H1 (cell line): ENCODE data around the gene BUD23. TPM values are rescaled to one million over a fixed set of nuclear protein-coding genes. Genes with fewer than 3 reads are reported as not detected.

ENCODE experiments used
- CBX8 ChIP-seq: fragments of 300-800, 300-1000 bp; sonication (generic); IDR thresholded peaks from 2 replicates; pipeline ENCODE4 v1.7.1; 2016; ENCODE audit warnings: low read depth, low read length, borderline replicate concordance
- FOSL1 ChIP-seq: IDR thresholded peaks from 2 replicates; pipeline ENCODE4 v1.6.1; 2011; ENCODE audit warnings: mild to moderate bottlenecking, low read depth, low read length, moderate library complexity; ENCODE audit not compliant: insufficient read depth
- GABPA ChIP-seq: IDR thresholded peaks from 2 replicates; pipeline ENCODE4 v1.6.1; 2011; ENCODE audit warnings: mild to moderate bottlenecking, low read length, moderate library complexity, borderline replicate concordance; ENCODE audit not compliant: insufficient read depth
- GTF2F1 ChIP-seq: IDR thresholded peaks from 2 replicates; pipeline ENCODE4 v1.6.1; 2012; ENCODE audit warnings: low read depth, low read length, improper control_type of control experiment, borderline replicate concordance
- JUND ChIP-seq: IDR thresholded peaks from 2 replicates; pipeline ENCODE4 v1.6.1; 2011; ENCODE audit warnings: mild to moderate bottlenecking, improper control_type of control experiment, low read length
- PHF8 ChIP-seq: fragments of 200-600 bp; sonication (generic); conservative IDR thresholded peaks from 2 replicates; pipeline ENCODE4 v1.7.1; 2012; ENCODE audit warnings: low read depth, mild to moderate bottlenecking, inconsistent platforms, low read length, moderate library complexity
- POU5F1 ChIP-seq: IDR thresholded peaks from 2 replicates; pipeline ENCODE4 v1.6.1; 2011; ENCODE audit warnings: low read depth, mild to moderate bottlenecking, low read length, moderate library complexity
- RAD21 ChIP-seq, 2 experiments: IDR thresholded peaks in 1 of 2; conservative IDR thresholded peaks in 1 of 2; 2 replicates each; pipeline ENCODE4 v1.6.1; 2011; ENCODE audit warnings: low read depth in 2 of 2, low read length in 2 of 2, improper control_type of control experiment in 1 of 2, inconsistent platforms in 1 of 2, mild to moderate bottlenecking in 1 of 2, moderate library complexity in 1 of 2
- SP1 ChIP-seq: IDR thresholded peaks from 2 replicates; pipeline ENCODE4 v1.6.1; 2011; ENCODE audit warnings: low read depth, low read length
- SRF ChIP-seq: IDR thresholded peaks from 2 replicates; pipeline ENCODE4 v1.6.1; 2011; ENCODE audit warnings: mild to moderate bottlenecking, low read depth, low read length, moderate library complexity
- TAF1 ChIP-seq: IDR thresholded peaks from 2 replicates; pipeline ENCODE4 v1.6.1; 2011; ENCODE audit warnings: mild to moderate bottlenecking, low read depth, low read length
- TBP ChIP-seq: IDR thresholded peaks from 2 replicates; pipeline ENCODE4 v1.6.1; 2011; ENCODE audit warnings: low read depth, low read length, improper control_type of control experiment
- TCF12 ChIP-seq: IDR thresholded peaks from 2 replicates; pipeline ENCODE4 v1.6.1; 2011; ENCODE audit warnings: low read depth, mild to moderate bottlenecking, low read length
- ZNF274 ChIP-seq: IDR thresholded peaks from 2 replicates; pipeline ENCODE4 v1.7.0; 2012; ENCODE audit warnings: low read length, borderline replicate concordance; ENCODE audit errors: extremely low read depth
- polyA plus RNA-seq, 7 experiments: library from polyadenylated mRNA; depleted of rRNA in 3 of 7; stranded (reverse) in 5 of 7; unstranded in 2 of 7; fragments of >200 nt in 5 of 7; fragments of 200-250 nt in 2 of 7; gene quantifications; 1 replicate in 5 of 7; 2 replicates in 1 of 7; 4 replicates in 1 of 7; pipeline versions ENCODE4 v1.2.1 to v1.2.3, GENCODE V29; 2011 to 2013; ENCODE audit warnings: missing spikeins in 2 of 7, mixed read lengths in 2 of 7
- total RNA-seq: library from RNA; stranded (reverse); fragmentation: NEBNext Ultra II Directional; extraction: Animal tissue kit (Norgen Biotek cat#: 25700); gene quantifications from 2 replicates; pipeline ENCODE4 v1.2.1, GENCODE V29; 2021
- TF ChIP-seq, protein P1 (sequence below): IDR thresholded peaks from 2 replicates; pipeline ENCODE4 v1.6.1; 2011; ENCODE audit warnings: low read depth, mild to moderate bottlenecking, low read length; ENCODE audit not compliant: insufficient read depth
- TF ChIP-seq, protein P2 (sequence below): IDR thresholded peaks from 2 replicates; pipeline ENCODE4 v1.6.1; 2012; ENCODE audit warnings: inconsistent platforms
- TF ChIP-seq, protein P3 (sequence below), 3 experiments: IDR thresholded peaks; 1 replicate in 2 of 3; 2 replicates in 1 of 3; pipeline versions ENCODE4 v1.5.1 to v1.6.1; 2011; ENCODE audit warnings: low read length in 3 of 3, mild to moderate bottlenecking in 3 of 3, inconsistent platforms in 2 of 3, low read depth in 1 of 3, moderate library complexity in 1 of 3; ENCODE audit not compliant: insufficient read depth in 1 of 3; ENCODE audit errors: control extremely low read depth in 1 of 3
- TF ChIP-seq, protein P4 (sequence below): IDR thresholded peaks from 2 replicates; pipeline ENCODE4 v1.6.1; 2011; ENCODE audit warnings: low read length, improper control_type of control experiment

Gene BUD23
- total and polyA plus RNA-seq, 2 of the 8 experiments (the other 6 are each of a cell fraction or from before 2014, with no cell fraction given) = 72.3 to 78.4 TPM

DNA sequence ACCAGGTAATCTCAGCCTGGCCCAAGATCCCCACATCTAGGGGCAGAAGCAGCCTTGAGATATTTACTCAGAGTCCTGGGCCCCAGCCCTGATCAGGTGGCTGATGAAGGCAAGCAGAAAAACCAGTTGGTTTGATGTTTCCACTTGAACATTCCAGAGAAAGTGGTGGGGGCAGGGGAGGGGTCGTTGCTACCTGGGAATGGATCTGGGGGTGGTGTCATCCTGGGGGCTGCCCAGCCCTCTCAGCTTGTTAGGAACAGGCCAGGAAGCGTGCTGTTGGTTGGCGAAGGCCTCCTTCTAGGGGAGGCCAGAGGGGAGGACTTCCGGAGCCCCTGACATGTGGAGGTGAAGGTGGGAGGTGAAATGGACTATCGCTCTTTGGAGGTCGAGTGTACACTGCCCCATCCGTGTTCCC is 58.9 kb downstream of the BUD23 start (continued):
- TF ChIP-seq FOSL1 = no peak
- TF ChIP-seq GTF2F1 = no peak
- 0 out of 2 replicates have a peak, but pooled peaks have one; percentile 13 for TF ChIP-seq PHF8
- TF ChIP-seq, protein P1, sequence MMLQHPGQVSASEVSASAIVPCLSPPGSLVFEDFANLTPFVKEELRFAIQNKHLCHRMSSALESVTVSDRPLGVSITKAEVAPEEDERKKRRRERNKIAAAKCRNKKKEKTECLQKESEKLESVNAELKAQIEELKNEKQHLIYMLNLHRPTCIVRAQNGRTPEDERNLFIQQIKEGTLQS = peak; percentile 82
- TF ChIP-seq, protein P2, sequence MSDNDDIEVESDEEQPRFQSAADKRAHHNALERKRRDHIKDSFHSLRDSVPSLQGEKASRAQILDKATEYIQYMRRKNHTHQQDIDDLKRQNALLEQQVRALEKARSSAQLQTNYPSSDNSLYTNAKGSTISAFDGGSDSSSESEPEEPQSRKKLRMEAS = peak; percentile 74
- no peak for TF ChIP-seq ZNF274
- TF ChIP-seq GABPA = no peak
- peak; percentile 32 for TF ChIP-seq TBP
- peak in 1 of 2 experiments; percentile 45; a peak in 2 of 4 replicates for TF ChIP-seq RAD21 (IDR thresholded peaks at IDR 0.05 in 1 of 2, conservative IDR thresholded peaks at IDR 0.05 in 1 of 2; ENCODE audit: low read depth in 2 of 2, low read length in 2 of 2)
- peak; percentile 36; the same call in 1 of the 2 replicates for TF ChIP-seq TAF1
- TF ChIP-seq, protein P3, sequence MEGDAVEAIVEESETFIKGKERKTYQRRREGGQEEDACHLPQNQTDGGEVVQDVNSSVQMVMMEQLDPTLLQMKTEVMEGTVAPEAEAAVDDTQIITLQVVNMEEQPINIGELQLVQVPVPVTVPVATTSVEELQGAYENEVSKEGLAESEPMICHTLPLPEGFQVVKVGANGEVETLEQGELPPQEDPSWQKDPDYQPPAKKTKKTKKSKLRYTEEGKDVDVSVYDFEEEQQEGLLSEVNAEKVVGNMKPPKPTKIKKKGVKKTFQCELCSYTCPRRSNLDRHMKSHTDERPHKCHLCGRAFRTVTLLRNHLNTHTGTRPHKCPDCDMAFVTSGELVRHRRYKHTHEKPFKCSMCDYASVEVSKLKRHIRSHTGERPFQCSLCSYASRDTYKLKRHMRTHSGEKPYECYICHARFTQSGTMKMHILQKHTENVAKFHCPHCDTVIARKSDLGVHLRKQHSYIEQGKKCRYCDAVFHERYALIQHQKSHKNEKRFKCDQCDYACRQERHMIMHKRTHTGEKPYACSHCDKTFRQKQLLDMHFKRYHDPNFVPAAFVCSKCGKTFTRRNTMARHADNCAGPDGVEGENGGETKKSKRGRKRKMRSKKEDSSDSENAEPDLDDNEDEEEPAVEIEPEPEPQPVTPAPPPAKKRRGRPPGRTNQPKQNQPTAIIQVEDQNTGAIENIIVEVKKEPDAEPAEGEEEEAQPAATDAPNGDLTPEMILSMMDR (IDR thresholded peaks at IDR 0.05; ENCODE audit: control extremely low read depth in 1 of 3, insufficient read depth in 1 of 3, low read depth in 1 of 3, low read length in 3 of 3) = peak in 2 of 3 experiments; percentile 12 to 26; a peak in 2 of 4 replicates
- no peak for TF ChIP-seq SRF
- TF ChIP-seq, protein P4, sequence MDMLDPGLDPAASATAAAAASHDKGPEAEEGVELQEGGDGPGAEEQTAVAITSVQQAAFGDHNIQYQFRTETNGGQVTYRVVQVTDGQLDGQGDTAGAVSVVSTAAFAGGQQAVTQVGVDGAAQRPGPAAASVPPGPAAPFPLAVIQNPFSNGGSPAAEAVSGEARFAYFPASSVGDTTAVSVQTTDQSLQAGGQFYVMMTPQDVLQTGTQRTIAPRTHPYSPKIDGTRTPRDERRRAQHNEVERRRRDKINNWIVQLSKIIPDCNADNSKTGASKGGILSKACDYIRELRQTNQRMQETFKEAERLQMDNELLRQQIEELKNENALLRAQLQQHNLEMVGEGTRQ = peak; percentile 45; the same call in 1 of the 2 replicates
- TF ChIP-seq TCF12 = peak; percentile 98
- no peak for TF ChIP-seq CBX8
- TF ChIP-seq SP1 = peak; percentile 93
- no peak for TF ChIP-seq POU5F1
- TF ChIP-seq JUND = no peak
- TF ChIP-seq, all 59 proteins: peak for 21
